ENCODE data around the gene KCNJ10. TPM values are rescaled to one million over a fixed set of nuclear protein-coding genes. Genes with fewer than 3 reads are reported as not detected.

Gene KCNJ10
- total and polyA plus RNA-seq, 2 of the 13 experiments (the other 11 are each of a cell fraction or from before 2014, with no cell fraction given), result 4.4 to 10.3 TPM

GRCh38 chr1:160046494-160047110, 23.4 kb downstream of the KCNJ10 start (continued):
- no peak for TF ChIP-seq PHF20 (CRISPR knock-in tag; IDR thresholded peaks at IDR 0.05)
- no peak for TF ChIP-seq PBX3 (CRISPR knock-in tag; IDR thresholded peaks at IDR 0.05; ENCODE audit: borderline replicate concordance)
- no peak for TF ChIP-seq MED1 (CRISPR knock-in tag; IDR thresholded peaks at IDR 0.05)
- no peak for TF ChIP-seq ATF4 (CRISPR knock-in tag; IDR thresholded peaks at IDR 0.05)
- TF ChIP-seq ZNF136 (CRISPR knock-in tag; IDR thresholded peaks at IDR 0.05; ENCODE audit: low read depth), result no peak
- TF ChIP-seq ZNF121 (CRISPR knock-in tag; IDR thresholded peaks at IDR 0.05), result no peak
- peak; percentile 90 for TF ChIP-seq HNRNPL (IDR thresholded peaks at IDR 0.05; ENCODE audit: low read depth, low read length)
- peak; percentile 42; the same call in 1 of the 2 replicates for TF ChIP-seq SOX5 (CRISPR knock-in tag; IDR thresholded peaks at IDR 0.05; ENCODE audit: borderline replicate concordance)
- TF ChIP-seq AKAP8 (CRISPR knock-in tag; IDR thresholded peaks at IDR 0.05), result no peak
- no peak for TF ChIP-seq TFE3 (CRISPR knock-in tag; IDR thresholded peaks at IDR 0.05)
- no peak for TF ChIP-seq PREB (CRISPR knock-in tag; IDR thresholded peaks at IDR 0.05)
- no peak for TF ChIP-seq ZNF180 (CRISPR knock-in tag; IDR thresholded peaks at IDR 0.05; ENCODE audit: borderline replicate concordance, low read depth)
- no peak for TF ChIP-seq ZNF567 (CRISPR knock-in tag; IDR thresholded peaks at IDR 0.05; ENCODE audit: borderline replicate concordance)
- TF ChIP-seq BCLAF1 (IDR thresholded peaks at IDR 0.05), result no peak
- peak; percentile 65 for TF ChIP-seq XRCC5 (optimal IDR thresholded peaks at IDR 0.05; ENCODE audit: low read length)
- no peak for TF ChIP-seq SIN3A (IDR thresholded peaks at IDR 0.05; ENCODE audit: borderline replicate concordance, low read depth, low read length)
- TF ChIP-seq ZNF598 (CRISPR knock-in tag; IDR thresholded peaks at IDR 0.05; ENCODE audit: borderline replicate concordance), result no peak
- TF ChIP-seq ZNF335 (CRISPR knock-in tag; IDR thresholded peaks at IDR 0.05), result no peak
- peak; percentile 99 for TF ChIP-seq PATZ1 (CRISPR knock-in tag; IDR thresholded peaks at IDR 0.05)
- TF ChIP-seq CEBPG (CRISPR knock-in tag; IDR thresholded peaks at IDR 0.05), result no peak

Measured in HepG2 (cell line).